CD4-positive, alpha-beta T cell treated with Interleukin-1 beta for 1 hour (primary cell): Measurements from ENCODE around the gene PXDN.
"Not testable (repeated sequence)": the region's sequence is repeated elsewhere in the genome, so short reads cannot be mapped to it uniquely, and the experiment has no call there.

Source experiments
- DNase-seq, 2 donors: peaks; one replicate each; pipeline ENCODE4 v3.0.0-alpha.2; 2020 to 2022

Gene PXDN

GRCh38 chr2:1717113-1717512 lies 27.2 kb downstream of the PXDN start:
- no peak for DNase-seq

GRCh38 chr2:1716441-1716840 lies 27.9 kb downstream of the PXDN start:
- DNase-seq, result no peak

- DNase-seq, result not testable (repeated sequence)
These were observed 28.4 kb downstream of the PXDN start for GRCh38 chr2:1716014-1716305.

GRCh38 chr2:1715184-1716013 lies 28.9 kb downstream of the PXDN start:
- DNase-seq, result no peak

GRCh38 chr2:1714291-1715064 lies 29.8 kb downstream of the PXDN start:
- no peak for DNase-seq

- no peak for DNase-seq
These were observed 30.5 kb downstream of the PXDN start for GRCh38 chr2:1713839-1714236.

- no peak for DNase-seq
These were observed 31.0 kb downstream of the PXDN start for GRCh38 chr2:1713142-1713838.

- DNase-seq, result no peak
These were observed 34.3 kb downstream of the PXDN start for GRCh38 chr2:1709946-1710560.

GRCh38 chr2:1709335-1709605 lies 35.0 kb downstream of the PXDN start:
- no peak for DNase-seq

- DNase-seq, result no peak
These were observed 35.6 kb downstream of the PXDN start for GRCh38 chr2:1708476-1709334.

GRCh38 chr2:1707771-1708418 lies 36.4 kb downstream of the PXDN start:
- no peak for DNase-seq

- not testable (repeated sequence) for DNase-seq
These were observed 38.0 kb downstream of the PXDN start for GRCh38 chr2:1706089-1706841.

GRCh38 chr2:1705557-1706076 lies 38.7 kb downstream of the PXDN start:
- no peak for DNase-seq

GRCh38 chr2:1704631-1705556 lies 39.4 kb downstream of the PXDN start:
- DNase-seq, result no peak

GRCh38 chr2:1702186-1702565 lies 42.1 kb downstream of the PXDN start:
- no peak for DNase-seq

GRCh38 chr2:1701556-1702185 lies 42.6 kb downstream of the PXDN start:
- DNase-seq, result no peak

- DNase-seq, result no peak
These were observed 43.3 kb downstream of the PXDN start for GRCh38 chr2:1701020-1701419.

- not testable (repeated sequence) for DNase-seq
These were observed 43.9 kb downstream of the PXDN start for GRCh38 chr2:1700427-1700826.

- DNase-seq, result no peak
These were observed 45.9 kb downstream of the PXDN start for GRCh38 chr2:1698188-1698945.
